NOMO-1 treated with DMSO at 0.1 percent for 48 hours (cell line): ENCODE results near the gene SCLY.
"Not testable (repeated sequence)": the region's sequence is repeated elsewhere in the genome, so short reads cannot be mapped to it uniquely, and the experiment has no call there.

Experiments
- DNase-seq: peaks from one replicate; lab custom pipeline; 2025; ENCODE audit not compliant: unreplicated experiment; lab: John Stamatoyannopoulos, UW

Gene SCLY

DNA sequence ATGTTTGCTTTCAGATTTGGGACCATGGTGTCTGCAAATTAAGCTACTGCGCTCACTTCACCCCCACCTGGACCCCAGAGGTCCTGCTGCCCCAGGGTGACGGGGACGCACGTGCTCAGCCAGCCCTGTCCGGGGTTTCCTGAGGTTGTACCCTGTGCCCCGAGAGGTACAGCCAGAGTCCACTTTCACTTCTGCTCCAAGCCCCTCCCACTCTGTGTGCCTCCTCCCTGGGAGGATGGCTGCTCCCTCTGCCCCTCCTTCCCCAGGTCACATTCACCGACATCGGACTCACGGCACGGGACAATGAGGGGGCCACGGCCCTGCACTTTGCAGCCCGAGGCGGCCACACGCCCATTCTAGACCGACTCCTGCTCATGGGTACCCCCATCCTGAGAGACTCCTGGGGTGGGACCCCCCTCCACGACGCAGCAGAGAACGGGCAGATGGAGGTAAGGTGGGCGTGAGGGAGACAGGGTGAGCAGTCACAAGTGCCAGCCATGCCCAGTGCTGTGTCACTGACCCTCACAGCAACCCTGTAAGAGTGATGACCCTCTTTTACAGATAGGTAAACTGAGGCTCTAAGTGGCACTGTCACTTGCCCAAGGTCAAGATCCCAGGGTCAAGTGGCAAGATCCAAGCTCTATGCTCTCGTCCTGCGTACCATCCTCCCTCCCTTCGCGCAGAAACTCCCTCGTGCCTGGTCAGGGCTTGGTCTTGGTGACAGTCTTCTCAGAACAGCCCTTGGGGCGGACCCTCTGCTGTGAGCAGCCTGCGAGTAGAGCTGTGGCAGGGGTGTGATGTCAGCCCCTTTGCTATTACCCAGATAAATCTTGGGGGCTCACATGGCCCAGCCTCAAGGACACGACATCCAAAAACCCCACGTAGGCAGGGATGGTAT is 47.0 kb downstream of the SCLY start:
- DNase-seq: peak; percentile 92

DNA sequence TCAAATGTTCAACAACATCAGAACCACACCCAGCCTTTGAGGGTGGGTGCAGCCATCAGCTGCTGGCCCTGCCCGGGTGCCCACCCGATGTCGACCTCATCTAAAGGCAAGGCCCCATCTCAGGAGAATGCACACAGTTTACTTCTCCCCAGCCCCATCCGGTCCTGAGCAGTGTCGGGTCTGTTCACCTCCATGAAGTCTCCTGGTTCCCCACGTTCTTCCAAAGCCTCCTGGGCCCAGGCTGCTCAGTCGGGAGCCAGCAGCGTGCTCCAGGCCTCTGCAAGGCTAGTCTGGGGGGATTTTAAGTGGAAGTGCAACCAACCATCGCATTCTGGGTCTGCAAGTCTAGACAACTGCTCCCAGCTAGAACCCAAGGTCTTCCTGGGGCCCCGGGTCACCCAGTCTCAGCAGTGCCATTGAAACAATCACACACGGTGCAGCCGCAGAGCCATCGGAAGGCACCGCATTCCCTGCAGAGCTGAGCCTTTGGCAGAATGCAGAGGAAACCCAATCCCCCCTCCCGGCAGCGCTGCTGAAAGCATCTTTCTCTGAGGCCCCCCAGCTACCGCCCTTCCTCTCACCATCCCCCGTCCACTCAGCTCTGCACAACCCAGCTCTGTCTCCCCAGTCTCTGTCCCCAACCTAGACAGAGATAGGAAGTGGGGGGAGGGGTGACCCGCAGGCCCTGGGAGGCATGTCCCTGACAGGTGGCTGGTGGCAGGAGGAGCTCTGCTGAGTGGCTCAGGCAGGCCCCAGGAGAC is 47.8 kb downstream of the SCLY start:
- DNase-seq: peak; percentile 35

DNA sequence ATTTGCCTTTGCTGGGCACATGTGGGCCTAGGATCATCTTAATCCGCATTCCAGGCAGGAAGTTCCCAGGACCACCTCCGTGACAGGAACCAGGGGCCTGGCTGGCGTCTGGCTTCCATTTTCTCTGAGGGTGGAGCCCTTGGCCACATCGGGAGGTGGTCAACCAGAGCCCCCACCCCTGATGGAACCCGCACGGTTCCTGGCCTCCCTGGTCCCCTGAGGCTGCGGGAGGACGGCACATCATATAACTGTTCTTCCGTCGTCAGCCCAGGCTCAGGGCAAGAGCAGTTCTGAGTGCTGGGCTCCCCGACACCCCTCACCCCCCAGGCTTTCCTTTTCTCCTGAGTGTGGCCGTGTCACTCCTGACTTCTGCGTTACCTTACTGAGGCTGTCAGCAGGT is 52.8 kb downstream of the SCLY start:
- DNase-seq: no peak

DNA sequence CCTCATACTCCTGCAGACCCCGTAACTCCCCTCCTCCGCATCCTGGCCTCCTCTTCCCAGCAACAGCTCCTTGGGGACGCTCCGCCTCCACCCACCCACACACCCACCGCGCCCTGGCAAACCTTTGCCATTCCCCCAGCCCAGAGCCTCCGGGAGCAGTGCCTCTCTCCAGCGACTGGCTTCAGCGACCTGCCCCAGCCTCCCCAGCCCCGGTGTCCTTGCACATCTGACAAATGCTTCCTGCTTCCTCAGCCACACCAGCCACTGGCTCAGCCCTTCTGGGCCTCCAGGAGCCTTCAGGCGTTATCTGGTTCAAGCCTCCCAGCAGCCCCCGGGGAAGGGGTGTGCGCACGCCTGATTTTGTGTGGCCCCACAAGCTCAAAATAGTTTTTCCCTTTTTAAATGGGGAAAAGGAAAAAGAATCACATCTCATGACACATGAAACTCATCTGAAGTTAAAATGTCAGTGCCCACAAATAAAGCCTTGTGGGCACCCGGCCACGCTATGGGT is 53.6 kb downstream of the SCLY start:
- no peak for DNase-seq

DNA sequence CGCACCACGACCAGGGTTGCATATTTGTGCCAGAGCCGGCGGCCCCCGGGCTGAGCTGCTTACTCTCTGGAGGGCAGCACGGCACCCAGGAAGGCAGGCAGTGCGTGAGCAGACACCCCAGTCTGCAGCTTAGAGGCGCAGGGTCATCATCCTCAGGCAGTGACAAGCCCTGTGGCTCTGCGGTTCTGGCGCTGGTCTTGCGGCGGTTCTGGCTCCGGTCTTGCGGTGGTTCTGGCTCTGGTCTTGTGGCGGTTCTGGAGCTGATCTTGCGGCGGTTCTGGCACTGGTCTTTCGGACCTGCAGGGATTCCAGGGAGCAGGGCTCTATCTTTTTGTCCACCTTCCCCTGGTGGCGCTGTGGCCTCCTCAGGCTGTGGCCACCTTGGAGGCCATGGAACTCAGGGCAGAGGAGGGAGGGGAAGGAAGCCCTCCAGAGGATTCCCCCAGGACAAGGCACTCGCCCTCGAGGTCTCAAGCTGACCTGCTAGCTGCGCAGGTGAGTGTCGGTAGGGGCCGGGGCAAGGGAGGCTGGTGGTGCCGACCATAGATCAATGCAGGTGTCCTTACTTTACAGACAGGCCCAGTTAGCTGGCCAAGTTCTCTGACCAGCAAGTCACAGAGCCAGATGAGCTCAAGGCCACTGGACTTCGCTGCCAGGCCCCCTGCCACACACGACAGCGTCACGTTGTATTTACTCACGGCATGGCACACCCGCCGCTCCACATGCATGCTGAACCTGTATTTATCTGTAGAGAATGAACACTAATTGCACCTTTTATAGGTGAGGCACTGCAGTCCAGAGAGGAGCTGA is 54.3 kb downstream of the SCLY start:
- DNase-seq: no peak

DNA sequence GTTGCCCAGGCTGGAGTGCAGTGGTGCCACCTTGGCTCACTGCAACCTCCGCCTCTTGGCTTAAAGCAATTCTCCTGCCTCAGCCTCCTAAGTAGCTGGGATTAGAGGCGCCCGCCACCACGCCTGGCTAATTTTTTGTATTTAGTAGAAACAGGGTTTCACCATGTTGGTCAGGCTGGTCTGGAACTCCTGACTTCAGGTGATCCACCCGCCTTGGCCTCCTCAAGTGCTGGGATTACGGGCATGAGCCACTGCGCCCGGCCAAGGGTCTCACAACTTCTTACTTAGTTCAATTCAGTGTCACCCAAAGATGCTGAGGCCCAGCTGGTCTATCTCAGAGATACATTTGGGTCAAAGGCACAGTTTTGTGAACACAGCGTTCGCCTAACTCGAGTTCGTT is 54.9 kb downstream of the SCLY start:
- not testable (repeated sequence) for DNase-seq

DNA sequence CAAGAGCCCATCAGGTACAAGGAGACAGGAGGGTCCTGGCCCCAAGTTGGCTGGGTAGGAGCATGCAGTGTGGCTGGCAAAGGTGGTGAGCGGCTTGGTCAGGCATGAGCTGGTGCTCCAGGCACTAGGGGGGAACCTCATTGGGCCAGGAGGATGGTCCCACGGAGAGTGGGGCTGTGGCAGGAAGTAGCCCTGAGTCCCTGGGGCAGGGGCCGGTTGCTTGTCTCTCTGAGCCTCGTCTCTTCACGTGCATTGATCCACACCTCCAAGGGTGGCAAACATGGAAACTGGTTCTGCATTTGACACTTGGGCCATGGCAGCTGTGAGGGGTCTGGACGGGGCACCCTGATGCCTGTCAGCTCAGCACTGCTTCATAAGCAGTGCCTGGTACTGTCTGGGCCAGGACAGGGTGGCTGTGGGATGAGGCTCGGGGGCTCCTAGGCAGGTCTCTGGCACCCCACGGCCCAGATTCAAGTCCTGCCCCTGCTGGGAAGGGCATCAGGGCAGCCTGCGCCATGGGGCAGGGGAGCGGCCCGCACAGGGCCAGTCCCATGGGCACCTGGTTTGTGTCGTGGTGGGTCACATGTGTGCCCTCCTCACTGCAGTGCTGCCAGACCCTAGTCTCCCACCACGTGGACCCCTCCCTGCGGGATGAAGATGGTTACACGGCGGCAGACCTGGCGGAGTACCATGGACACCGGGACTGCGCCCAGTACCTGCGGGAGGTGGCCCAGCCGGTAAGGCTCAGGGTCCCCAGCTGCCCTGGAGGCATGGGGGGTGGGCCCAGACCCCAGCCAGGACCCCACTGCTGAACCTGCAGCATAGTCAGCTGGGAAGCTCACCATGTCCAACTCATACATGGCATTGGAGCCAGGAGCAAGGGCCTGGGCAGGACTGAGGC is 55.7 kb downstream of the SCLY start:
- DNase-seq: no peak

DNA sequence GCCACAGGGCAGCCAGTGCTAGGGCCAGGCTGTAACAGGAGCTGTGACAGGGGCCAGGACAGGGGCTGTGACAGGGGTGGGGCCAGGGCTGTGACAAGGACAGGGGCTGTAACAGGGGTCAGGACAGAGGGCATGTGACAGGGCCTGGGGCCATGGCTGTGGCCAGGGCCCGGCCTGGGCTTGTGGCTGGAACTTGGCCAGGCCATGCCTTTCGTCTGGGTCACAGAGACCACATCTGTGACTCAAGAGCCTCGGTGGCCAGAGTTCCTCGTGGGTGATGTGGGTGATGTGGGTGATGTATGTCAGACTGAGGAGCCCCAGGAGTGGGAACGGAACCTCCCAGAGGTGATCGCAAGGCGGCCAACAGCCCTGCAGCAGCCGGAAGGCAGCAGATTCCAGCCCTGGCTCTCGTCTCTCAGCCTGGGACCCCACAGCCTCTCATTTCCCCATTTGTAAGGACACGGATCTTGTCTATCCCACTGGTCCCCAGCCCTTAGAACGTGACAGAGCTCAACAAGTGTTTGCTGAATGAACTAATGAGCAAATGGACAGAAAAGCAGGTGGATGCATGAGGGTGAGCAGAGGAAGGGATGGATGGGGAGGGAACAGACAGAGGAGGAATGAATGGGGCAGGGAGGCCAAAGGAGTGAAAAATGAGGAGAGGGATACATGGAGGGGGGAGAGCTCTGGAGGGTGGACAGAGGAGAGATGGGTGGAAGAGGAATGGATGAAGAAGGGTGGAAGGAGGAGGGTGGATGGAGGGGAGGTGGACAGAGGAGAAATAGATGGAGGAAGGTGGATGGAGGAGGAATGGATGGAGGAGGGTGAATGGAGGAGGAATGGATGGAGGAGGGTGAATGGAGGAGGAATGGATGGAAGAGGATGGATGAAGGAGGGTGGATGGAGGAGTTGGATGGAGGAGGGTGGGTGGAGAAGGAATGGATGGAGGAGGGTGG is 56.7 kb downstream of the SCLY start:
- DNase-seq: no peak

DNA sequence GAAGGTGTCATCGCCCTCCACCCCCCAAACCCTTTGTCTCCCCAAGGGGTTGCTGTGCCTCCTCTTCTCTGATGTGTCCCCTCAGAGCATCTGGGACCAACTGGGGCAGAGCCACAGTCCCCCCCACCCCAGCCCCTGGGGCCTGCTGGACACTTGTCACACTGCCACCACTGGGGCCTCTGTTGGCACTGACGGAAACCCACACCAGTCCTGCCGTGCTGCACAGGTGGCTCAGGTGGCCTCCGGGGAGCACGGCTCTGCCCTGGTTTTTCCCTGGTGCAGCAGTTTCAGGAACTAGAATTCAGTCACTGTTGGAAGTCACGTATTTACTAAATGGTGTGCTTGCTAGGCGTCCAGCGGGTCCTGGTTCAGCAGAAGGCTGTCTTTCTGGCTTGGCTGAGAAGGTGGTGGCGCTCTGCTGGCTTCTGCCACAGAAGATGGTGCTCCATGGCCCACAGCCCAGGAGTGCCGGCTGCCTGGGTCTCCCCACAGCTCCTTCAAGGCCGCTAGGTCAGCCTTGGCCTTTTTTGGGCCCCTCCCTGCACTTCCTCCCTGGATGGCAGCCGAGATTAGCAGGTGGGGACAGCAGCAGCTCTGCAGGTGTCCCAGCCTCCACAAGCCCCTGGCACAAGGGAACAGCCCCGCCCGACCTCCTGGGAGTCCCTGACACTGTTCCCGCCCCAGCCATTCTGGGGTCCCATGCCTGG is 59.1 kb downstream of the SCLY start:
- peak; percentile 10 for DNase-seq

DNA sequence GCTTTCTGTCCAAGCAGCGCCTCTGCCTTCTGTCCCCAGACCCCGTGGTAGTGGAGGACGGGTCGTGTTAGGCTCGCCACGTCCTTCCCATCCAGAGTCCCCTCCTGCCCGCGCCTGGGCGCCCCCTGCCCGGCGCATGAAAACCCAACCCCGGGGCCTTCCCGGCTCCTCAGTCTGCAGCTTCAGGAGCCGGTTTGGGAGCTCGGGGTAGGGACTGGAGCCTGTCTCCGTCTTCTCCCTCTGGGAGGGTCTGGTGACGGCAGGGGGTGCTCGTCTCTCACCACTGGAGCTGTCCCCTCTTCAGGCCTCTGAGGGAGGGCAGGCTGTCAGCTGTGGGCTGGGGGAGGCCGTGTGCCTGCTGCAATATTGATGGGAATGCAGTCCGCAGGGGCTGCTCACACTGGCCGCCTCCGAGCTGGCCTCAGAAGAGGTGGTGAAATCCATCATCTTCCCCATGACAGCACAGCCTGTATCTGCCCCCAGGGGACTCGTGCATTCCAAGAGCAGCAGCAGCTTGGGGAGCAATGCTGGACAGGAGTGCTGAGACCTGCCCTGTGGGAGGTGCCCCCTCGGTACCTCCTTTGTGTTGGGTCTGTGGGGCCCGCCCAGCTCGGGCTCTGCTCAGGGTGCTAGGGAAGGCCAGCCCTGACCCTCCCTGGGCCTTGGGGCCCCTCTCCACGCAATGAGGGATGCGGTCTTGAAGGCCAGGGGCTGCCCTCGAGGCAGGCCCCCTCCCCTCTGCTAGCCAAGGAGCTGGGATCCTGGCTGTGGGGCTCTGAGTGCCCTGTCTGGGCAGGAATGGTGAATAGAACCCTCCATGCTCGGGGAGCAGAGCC is 59.9 kb downstream of the SCLY start:
- DNase-seq: no peak

DNA sequence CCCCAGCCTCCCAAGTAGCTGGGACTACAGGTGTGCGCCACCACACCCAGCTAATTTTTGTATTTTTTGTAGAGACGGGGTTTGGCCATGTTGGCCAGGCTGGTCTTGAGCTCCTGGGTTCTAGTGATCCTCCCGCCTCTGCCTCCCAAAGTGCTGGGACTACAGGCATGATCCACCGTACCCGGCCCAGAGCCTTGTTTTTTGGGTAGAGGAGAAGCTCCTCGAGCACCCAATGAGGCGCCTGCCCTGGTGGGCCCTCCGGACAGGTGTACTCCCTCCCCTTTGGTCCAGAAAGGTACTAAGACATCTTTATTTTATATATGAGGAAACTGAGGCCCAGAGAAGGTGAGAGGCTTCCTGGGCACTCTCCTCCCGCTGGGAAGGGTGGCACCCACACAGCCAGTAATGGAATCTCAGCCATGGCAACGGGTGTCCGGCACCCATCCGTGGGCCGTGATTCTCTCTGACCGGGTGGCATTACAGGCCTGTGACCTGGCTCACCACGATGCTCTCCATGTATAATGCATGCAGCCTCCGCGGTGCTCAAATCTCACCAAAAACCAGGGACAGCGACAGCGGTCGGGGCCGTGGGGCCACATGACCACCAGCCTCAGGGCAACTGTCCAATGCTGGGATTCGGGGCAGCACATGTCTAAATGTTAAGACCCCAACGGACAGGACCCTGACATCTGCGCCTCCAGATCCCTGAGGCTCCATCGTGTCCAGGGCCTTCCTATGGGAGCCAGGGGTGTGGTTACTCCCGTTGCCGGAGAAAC is 60.9 kb downstream of the SCLY start:
- no peak for DNase-seq

DNA sequence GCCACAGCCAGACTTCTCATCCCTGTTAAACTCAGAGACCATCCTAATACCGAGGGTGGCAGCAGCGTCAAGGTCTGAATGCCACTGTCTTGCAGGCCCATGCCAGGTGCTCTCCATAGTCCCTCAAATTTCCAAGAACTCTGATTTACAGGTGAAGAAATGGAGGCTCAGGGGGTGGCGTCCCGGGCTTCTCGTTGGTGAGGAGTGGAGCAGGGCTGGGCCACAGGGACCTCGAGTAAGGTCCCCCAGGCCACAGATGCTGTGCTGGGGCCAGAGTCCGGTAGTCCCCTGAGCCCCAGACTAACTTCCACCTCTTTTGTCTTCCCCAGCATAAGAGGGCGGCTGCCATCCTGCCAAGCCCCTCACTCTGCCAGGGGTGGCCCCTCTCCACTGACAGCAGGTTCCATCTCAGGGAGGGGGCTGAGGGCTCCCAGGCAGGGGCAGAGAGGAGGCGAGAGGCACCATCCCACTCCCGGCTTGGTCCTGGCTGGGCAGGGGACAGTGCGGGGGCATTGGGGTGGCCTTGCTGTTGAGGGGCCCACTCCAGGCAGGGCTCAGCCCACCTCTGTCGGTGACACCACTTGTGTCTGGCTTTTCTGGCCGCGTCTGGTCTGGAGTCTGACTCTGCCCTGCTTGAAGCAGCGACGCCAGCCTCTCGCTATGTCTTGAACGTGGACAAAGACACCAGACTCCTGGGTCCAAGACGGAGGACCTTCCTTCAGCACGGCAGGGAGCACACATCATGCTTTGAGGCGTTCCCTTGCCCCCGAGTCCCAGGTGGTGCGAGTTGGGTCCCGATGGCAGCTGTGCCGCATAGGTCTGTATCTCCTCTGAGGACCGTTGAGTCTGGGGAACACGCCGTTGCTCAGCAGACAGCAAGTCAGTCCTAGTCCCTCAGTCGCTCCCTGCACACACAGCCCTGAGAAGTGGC is 61.8 kb downstream of the SCLY start:
- DNase-seq: no peak

DNA sequence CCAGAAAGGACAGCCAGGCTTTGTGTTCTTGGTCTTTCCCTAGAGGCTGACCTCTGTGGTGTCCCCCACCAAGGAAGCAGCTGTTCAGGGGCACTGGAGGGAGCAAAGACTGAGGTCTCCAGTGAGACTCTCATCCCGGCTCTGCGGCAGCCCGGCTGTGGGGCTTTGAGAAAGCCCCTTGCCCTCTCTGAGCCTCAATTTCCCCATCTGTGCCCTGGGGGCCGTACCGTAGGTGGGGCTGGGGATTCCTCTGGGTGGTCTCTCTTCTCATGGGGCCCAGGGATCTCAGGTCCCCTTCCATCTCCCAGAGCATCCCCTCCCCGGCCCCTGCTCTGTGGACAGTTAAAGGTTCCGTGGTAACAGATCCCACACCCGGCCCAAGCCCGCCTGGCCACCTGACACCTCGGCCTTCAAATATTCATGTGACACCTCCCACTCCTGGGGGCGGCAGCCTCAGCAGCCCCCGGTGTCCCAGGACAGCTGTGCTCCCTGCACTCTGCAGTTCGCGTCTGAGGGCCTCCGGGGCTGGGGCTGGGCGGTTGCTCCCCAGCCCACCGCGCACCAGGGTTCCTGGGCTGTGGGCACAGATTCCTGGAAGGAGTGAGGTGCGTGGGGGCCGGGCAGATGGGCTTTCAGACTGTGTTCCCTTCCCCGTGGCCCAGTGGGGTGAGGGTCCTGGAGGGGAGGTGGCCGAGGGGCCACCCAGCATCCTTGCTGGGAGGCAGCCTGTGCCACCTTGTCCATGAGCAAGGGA is 62.6 kb downstream of the SCLY start:
- no peak for DNase-seq

DNA sequence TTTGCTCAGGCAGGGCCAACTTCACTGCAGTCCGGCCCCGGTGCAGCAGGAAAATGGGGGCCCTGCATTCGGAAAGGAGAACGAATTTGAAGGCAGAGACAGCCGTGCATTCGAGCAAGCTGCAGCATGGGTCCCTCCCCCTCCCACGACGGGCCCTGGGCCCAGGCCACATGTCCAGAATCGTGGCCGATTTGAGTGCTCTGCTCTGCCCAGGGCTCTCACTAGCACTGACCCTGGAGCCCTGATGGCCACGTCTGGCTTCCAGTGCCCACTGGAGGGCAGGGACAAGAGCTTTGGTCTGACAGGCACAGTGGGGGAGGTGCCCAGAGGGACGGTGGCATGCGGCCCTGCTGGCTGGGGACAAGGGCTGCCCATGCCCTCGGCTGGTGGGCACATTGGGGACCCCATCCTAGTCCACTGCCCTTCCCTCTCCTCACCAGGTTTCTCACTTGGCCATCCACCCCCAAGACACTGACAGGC is 63.2 kb downstream of the SCLY start:
- no peak for DNase-seq
